NB4 (cell line): ENCODE results near the gene ERGIC2.
"Not testable (repeated sequence)": the region's sequence is repeated elsewhere in the genome, so short reads cannot be mapped to it uniquely, and the experiment has no call there.

Experiments
- MYC ChIP-seq: IDR thresholded peaks from 2 replicates; pipeline ENCODE4 v1.6.1; 2011; ENCODE audit warnings: low read depth, low read length
- TF ChIP-seq, protein P1 (sequence below): IDR thresholded peaks from one replicate; pipeline ENCODE4 v1.5.1; 2012; ENCODE audit warnings: low read depth, low read length

DNA sequence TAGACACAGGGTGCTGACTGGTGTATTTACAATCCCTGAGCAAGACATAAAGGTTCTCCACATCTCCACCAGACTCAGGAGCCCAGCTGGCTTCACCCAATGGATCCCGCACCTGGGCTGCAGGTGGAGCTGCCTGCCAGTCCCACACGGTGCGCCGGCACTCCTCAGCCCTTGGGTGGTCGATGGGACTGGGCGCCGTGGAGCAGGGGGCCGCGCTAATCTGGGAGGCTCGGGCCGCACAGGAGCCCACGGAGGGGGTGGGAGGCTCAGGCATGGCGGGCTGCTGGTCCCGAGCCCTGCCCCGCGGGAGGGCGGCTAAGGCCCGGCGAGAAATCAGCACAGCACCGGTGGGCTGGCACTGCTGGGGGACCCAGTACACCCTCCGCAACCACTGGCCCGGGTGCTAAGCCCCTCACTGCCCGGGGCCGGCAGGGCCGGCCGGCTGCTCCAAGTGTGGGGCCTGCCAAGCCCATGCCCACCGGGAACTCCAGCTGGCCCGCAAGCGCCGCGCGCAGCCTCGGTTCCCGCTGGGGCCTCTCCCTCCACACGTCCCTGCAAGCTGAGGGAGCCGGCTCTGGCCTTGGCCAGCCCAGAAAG is 5.2 kb upstream of the ERGIC2 start:
- TF ChIP-seq, protein P1, sequence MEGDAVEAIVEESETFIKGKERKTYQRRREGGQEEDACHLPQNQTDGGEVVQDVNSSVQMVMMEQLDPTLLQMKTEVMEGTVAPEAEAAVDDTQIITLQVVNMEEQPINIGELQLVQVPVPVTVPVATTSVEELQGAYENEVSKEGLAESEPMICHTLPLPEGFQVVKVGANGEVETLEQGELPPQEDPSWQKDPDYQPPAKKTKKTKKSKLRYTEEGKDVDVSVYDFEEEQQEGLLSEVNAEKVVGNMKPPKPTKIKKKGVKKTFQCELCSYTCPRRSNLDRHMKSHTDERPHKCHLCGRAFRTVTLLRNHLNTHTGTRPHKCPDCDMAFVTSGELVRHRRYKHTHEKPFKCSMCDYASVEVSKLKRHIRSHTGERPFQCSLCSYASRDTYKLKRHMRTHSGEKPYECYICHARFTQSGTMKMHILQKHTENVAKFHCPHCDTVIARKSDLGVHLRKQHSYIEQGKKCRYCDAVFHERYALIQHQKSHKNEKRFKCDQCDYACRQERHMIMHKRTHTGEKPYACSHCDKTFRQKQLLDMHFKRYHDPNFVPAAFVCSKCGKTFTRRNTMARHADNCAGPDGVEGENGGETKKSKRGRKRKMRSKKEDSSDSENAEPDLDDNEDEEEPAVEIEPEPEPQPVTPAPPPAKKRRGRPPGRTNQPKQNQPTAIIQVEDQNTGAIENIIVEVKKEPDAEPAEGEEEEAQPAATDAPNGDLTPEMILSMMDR, result not testable (repeated sequence)
- not testable (repeated sequence) for TF ChIP-seq MYC
